ENCODE measurements around the gene SUMO2. TPM values are rescaled to one million over a fixed set of nuclear protein-coding genes. Genes with fewer than 3 reads are reported as not detected.

SUMO2 gene
- total and polyA plus RNA-seq, 8 donors, result 321 to 735 (median 651) TPM

GRCh38 chr17:75131278-75132017 is 51.3 kb downstream of the SUMO2 start, which contains the start of gene NT5C:
TSS of gene NT5C (minus strand) at chr17:75131742. CDS start at chr17:75131707, 35 bp downstream.
- Histone ChIP-seq H3K27ac (peak within 1 kb of the TSS; percentile 87 to 92), H3K36me3 (peaks cover 0 to 36% of the 10 kb centered on the region in 2 donors), H3K4me3 (peak within 1 kb of the TSS; percentile 62 to 86), H3K4me1 (peaks cover 10 to 30% of the 10 kb centered on the region in 2 donors), H3K27me3 (no peaks in the 10 kb centered on the region), H3K9me3 (no peaks in the 10 kb centered on the region)
- intact Hi-C loops (cut with DNase I), result no loop called here
- DNase-seq (peak; percentile 82 to 95 (median 84)), ATAC-seq (peak; percentile 93)
- TF ChIP-seq CTCF (IDR thresholded peaks at IDR 0.05), result peak; percentile 56 to 71

GRCh38 chr17:75130632-75131277 is 52.0 kb downstream of the SUMO2 start:
- TF ChIP-seq CTCF (IDR thresholded peaks at IDR 0.05), result peak in 1 of 2 donors; percentile 25
- intact Hi-C loops (cut with DNase I), result no loop called here
- Histone ChIP-seq H3K27ac (peak overlapping the region; percentile 87 to 92), H3K36me3 (peaks cover 0 to 32% of the 10 kb centered on the region in 2 donors), H3K4me3 (peak overlapping the region; percentile 62 to 86), H3K4me1 (peaks cover 10 to 37% of the 10 kb centered on the region in 2 donors), H3K27me3 (no peaks in the 10 kb centered on the region), H3K9me3 (no peaks in the 10 kb centered on the region)
- ATAC-seq (peak; percentile 71), DNase-seq (peak in 3 of 4 donors; percentile 53 to 65 (median 55))

- H3K4me3 ChIP-seq, result peak overlapping the region; percentile 62 to 86
- ATAC-seq (no peak), DNase-seq (no peak)
- no peaks in the 10 kb centered on the region for H3K9me3 ChIP-seq
- H3K36me3 ChIP-seq, result peaks cover 0 to 26% of the 10 kb centered on the region in 2 donors
- H3K4me1 ChIP-seq, result peaks cover 10 to 43% of the 10 kb centered on the region in 2 donors
- peak overlapping the region; percentile 87 to 92 for H3K27ac ChIP-seq
- intact Hi-C loops (cut with DNase I), result no loop called here
- TF ChIP-seq CTCF (IDR thresholded peaks at IDR 0.05), result no peak
- H3K27me3 ChIP-seq, result no peaks in the 10 kb centered on the region
These were observed 52.6 kb downstream of the SUMO2 start for GRCh38 chr17:75130059-75130631.

GRCh38 chr17:75129576-75129975 is 53.2 kb downstream of the SUMO2 start:
- no peak for DNase-seq
- Histone ChIP-seq H3K4me1 (peaks cover 10 to 49% of the 10 kb centered on the region in 2 donors), H3K27me3 (no peaks in the 10 kb centered on the region), H3K27ac (no peak overlapping the region), H3K9me3 (no peaks in the 10 kb centered on the region), H3K4me3 (no peak overlapping the region), H3K36me3 (peaks cover 0 to 21% of the 10 kb centered on the region in 2 donors)
- no peak for TF ChIP-seq CTCF (IDR thresholded peaks at IDR 0.05)
- intact Hi-C loops (cut with DNase I), result no loop called here
- no peak for ATAC-seq

All from left lung (tissue), 10 donors.